NCI-H774 (cell line): ENCODE measurements around the gene PRR20G.

Experiments
- DNase-seq: peaks from one replicate; lab custom pipeline; 2025; lab: John Stamatoyannopoulos, UW

The PRR20G gene

GRCh38 chr3:127263586-127264231 lies 24.1 kb downstream of the PRR20G start:
- no peak for DNase-seq

GRCh38 chr3:127263037-127263436 lies 24.8 kb downstream of the PRR20G start:
- no peak for DNase-seq

- no peak for DNase-seq
These were observed 25.3 kb downstream of the PRR20G start for GRCh38 chr3:127262533-127262932.

GRCh38 chr3:127261925-127262324 lies 25.9 kb downstream of the PRR20G start:
- no peak for DNase-seq

- no peak for DNase-seq
These were observed 26.9 kb downstream of the PRR20G start for GRCh38 chr3:127260826-127261555.

GRCh38 chr3:127260416-127260815 lies 27.4 kb downstream of the PRR20G start:
- DNase-seq: no peak

- no peak for DNase-seq
These were observed 28.0 kb downstream of the PRR20G start for GRCh38 chr3:127259882-127260281.

- no peak for DNase-seq
These were observed 29.1 kb downstream of the PRR20G start for GRCh38 chr3:127258733-127259132.

- DNase-seq: no peak
These were observed 30.5 kb downstream of the PRR20G start for GRCh38 chr3:127257351-127257750.

GRCh38 chr3:127256733-127257271 lies 31.0 kb downstream of the PRR20G start:
- no peak for DNase-seq

GRCh38 chr3:127256138-127256537 lies 31.7 kb downstream of the PRR20G start:
- no peak for DNase-seq

GRCh38 chr3:127255516-127255915 lies 32.3 kb downstream of the PRR20G start:
- no peak for DNase-seq

GRCh38 chr3:127254730-127255129 lies 33.1 kb downstream of the PRR20G start:
- no peak for DNase-seq

- DNase-seq: no peak
These were observed 33.7 kb downstream of the PRR20G start for GRCh38 chr3:127254033-127254644.

- DNase-seq: no peak
These were observed 34.4 kb downstream of the PRR20G start for GRCh38 chr3:127253491-127253890.

GRCh38 chr3:127252446-127252845 lies 35.4 kb downstream of the PRR20G start:
- no peak for DNase-seq

- DNase-seq: no peak
These were observed 37.8 kb downstream of the PRR20G start for GRCh38 chr3:127250032-127250431.

- no peak for DNase-seq
These were observed 40.6 kb downstream of the PRR20G start for GRCh38 chr3:127247292-127247691.

GRCh38 chr3:127238602-127239001 lies 49.2 kb downstream of the PRR20G start:
- DNase-seq: no peak

- DNase-seq: no peak
These were observed 50.0 kb downstream of the PRR20G start for GRCh38 chr3:127237835-127238234.

- no peak for DNase-seq
These were observed 52.1 kb downstream of the PRR20G start for GRCh38 chr3:127235706-127236105.

GRCh38 chr3:127234778-127235177 lies 53.1 kb downstream of the PRR20G start:
- no peak for DNase-seq
